Fibroblast of lung (primary cell): ENCODE measurements around the gene ENOX1.

Experiments used
- CTCF ChIP-seq, 2 donors: IDR thresholded peaks in 1 of 2; conservative IDR thresholded peaks in 1 of 2; 1 replicate in 1 of 2; 2 replicates in 1 of 2; pipeline ENCODE4 v1.5.1; 2011 to 2012; ENCODE audit warnings: low read length in 2 of 2, control low read depth in 1 of 2, inconsistent platforms in 1 of 2, low read depth in 1 of 2, mild to moderate bottlenecking in 1 of 2
- EZH2 ChIP-seq: IDR thresholded peaks from 2 replicates; pipeline ENCODE4 v1.5.1; 2012; ENCODE audit warnings: low read length, control low read depth, mild to moderate bottlenecking; ENCODE audit errors: missing control alignments

- no peak for TF ChIP-seq CTCF (conservative IDR thresholded peaks at IDR 0.05 in 1 of 2, IDR thresholded peaks at IDR 0.05 in 1 of 2; ENCODE audit: low read depth in 1 of 2, low read length in 2 of 2)
- TF ChIP-seq EZH2 = no peak
These were observed 159.8 kb downstream of the ENOX1 start for GRCh38 chr13:43626994-43627393.
